ENCODE measurements around the gene SLC35F1. TPM values are rescaled to one million over a fixed set of nuclear protein-coding genes. Genes with fewer than 3 reads are reported as not detected.

The SLC35F1 gene
- total RNA-seq, 1 donor from 2014 or later = 5.8 TPM

GRCh38 chr6:118317581-118318563 lies 410.8 kb downstream of the SLC35F1 start:
- intact Hi-C loops (cut with DNase I) = no loop called here
- DNase-seq (ENCODE audit: missing footprints) = no peak
- ATAC-seq = peak; percentile 50

GRCh38 chr6:118318648-118319047 lies 411.6 kb downstream of the SLC35F1 start:
- ATAC-seq (no peak), DNase-seq (ENCODE audit: missing footprints) (no peak)
- intact Hi-C loops (cut with DNase I) = no loop called here

GRCh38 chr6:118319416-118319815 lies 412.4 kb downstream of the SLC35F1 start:
- no peak for DNase-seq (ENCODE audit: missing footprints)
- intact Hi-C loops (cut with DNase I) = no loop called here
- ATAC-seq = no peak

GRCh38 chr6:118319894-118320649 lies 413.0 kb downstream of the SLC35F1 start:
- DNase-seq (ENCODE audit: missing footprints) (no peak), ATAC-seq (no peak)

GRCh38 chr6:118320652-118321051 lies 413.6 kb downstream of the SLC35F1 start:
- ATAC-seq = no peak
- intact Hi-C loops (cut with DNase I) = loop anchor here (5.0 kb wide), 1 partner anchor 42 kb away; no protein-coding TSS in a partner anchor
- DNase-seq (ENCODE audit: missing footprints) = no peak

More at GRCh38 chr6:118319894-118320649, 413.0 kb downstream of the SLC35F1 start:
- intact Hi-C loops (cut with DNase I) = loop anchor here (5.0 kb wide), 1 partner anchor 42 kb away; no protein-coding TSS in a partner anchor

- DNase-seq (ENCODE audit: missing footprints) (no peak), ATAC-seq (no peak)
- intact Hi-C loops (cut with DNase I) = loop anchor here (5.0 kb wide), 1 partner anchor 38 kb away; no protein-coding TSS in a partner anchor
These were observed 417.1 kb downstream of the SLC35F1 start for GRCh38 chr6:118324116-118324515.

- intact Hi-C loops (cut with DNase I) = no loop called here
- ATAC-seq = no peak
These were observed 418.3 kb downstream of the SLC35F1 start for GRCh38 chr6:118325220-118325860.

GRCh38 chr6:118326712-118327111 lies 419.6 kb downstream of the SLC35F1 start:
- no peak for DNase-seq (ENCODE audit: missing footprints)
- ATAC-seq = no peak
- intact Hi-C loops (cut with DNase I) = no loop called here

More at GRCh38 chr6:118325220-118325860, 418.3 kb downstream of the SLC35F1 start:
- no peak for DNase-seq (ENCODE audit: missing footprints)

- DNase-seq (ENCODE audit: missing footprints) (no peak), ATAC-seq (no peak)
- intact Hi-C loops (cut with DNase I) = no loop called here
These were observed 420.2 kb downstream of the SLC35F1 start for GRCh38 chr6:118327237-118327636.

- DNase-seq (ENCODE audit: missing footprints) (no peak), ATAC-seq (no peak)
- intact Hi-C loops (cut with DNase I) = no loop called here
These were observed 426.7 kb downstream of the SLC35F1 start for GRCh38 chr6:118333772-118334171.

- ATAC-seq (no peak), DNase-seq (ENCODE audit: missing footprints) (no peak)
- intact Hi-C loops (cut with DNase I) = no loop called here
These were observed 427.6 kb downstream of the SLC35F1 start for GRCh38 chr6:118334634-118335033.

GRCh38 chr6:118335325-118335816 lies 428.3 kb downstream of the SLC35F1 start:
- no peak for DNase-seq (ENCODE audit: missing footprints)
- no peak for ATAC-seq
- intact Hi-C loops (cut with DNase I) = no loop called here

GRCh38 chr6:118344014-118344670 lies 437.1 kb downstream of the SLC35F1 start:
- intact Hi-C loops (cut with DNase I) = no loop called here
- no peak for DNase-seq (ENCODE audit: missing footprints)
- ATAC-seq = no peak

GRCh38 chr6:118350881-118351430 lies 443.9 kb downstream of the SLC35F1 start:
- DNase-seq (ENCODE audit: missing footprints) = no peak
- no peak for ATAC-seq
- intact Hi-C loops (cut with DNase I) = no loop called here

- DNase-seq (ENCODE audit: missing footprints) = no peak
- intact Hi-C loops (cut with DNase I) = no loop called here
- no peak for ATAC-seq
These were observed 446.5 kb downstream of the SLC35F1 start for GRCh38 chr6:118353564-118353963.

GRCh38 chr6:118354641-118355040 lies 447.6 kb downstream of the SLC35F1 start:
- ATAC-seq (no peak), DNase-seq (ENCODE audit: missing footprints) (no peak)
- intact Hi-C loops (cut with DNase I) = no loop called here

- intact Hi-C loops (cut with DNase I) = no loop called here
- no peak for DNase-seq (ENCODE audit: missing footprints)
- no peak for ATAC-seq
These were observed 449.0 kb downstream of the SLC35F1 start for GRCh38 chr6:118356054-118356453.

GRCh38 chr6:118356686-118357085 lies 449.6 kb downstream of the SLC35F1 start:
- intact Hi-C loops (cut with DNase I) = no loop called here
- no peak for ATAC-seq

More at GRCh38 chr6:118356686-118357085, 449.6 kb downstream of the SLC35F1 start:
- no peak for DNase-seq (ENCODE audit: missing footprints)
